Kidney epithelial cell (primary cell): Measurements from ENCODE around the gene GPR132. TPM values are rescaled to one million over a fixed set of nuclear protein-coding genes. Genes with fewer than 3 reads are reported as not detected.
"Not testable (repeated sequence)": the region's sequence is repeated elsewhere in the genome, so short reads cannot be mapped to it uniquely, and the experiment has no call there.

ENCODE experiments used
- DNase-seq: peaks from one replicate; pipeline ENCODE4 v3.0.0-alpha.2; 2010; ENCODE audit warnings: low read depth
- H3K27me3 ChIP-seq: 2 replicates; pipeline ENCODE4 v1.6.0; 2011; ENCODE audit warnings: low read length; ENCODE audit not compliant: control insufficient read depth, insufficient read depth
- H3K36me3 ChIP-seq: 2 replicates; pipeline ENCODE4 v1.5.1; 2011; ENCODE audit warnings: low read length; ENCODE audit not compliant: control insufficient read depth, insufficient read depth
- H3K4me3 ChIP-seq: 2 replicates; pipeline ENCODE4 v1.5.1; 2011; ENCODE audit warnings: low read depth, mild to moderate bottlenecking, control low read depth, low read length
- total RNA-seq: library from RNA; depleted of rRNA; stranded (reverse); fragments of >200 nt; gene quantifications from 2 replicates; pipeline ENCODE4 v1.2.3, GENCODE V29; 2015
- TF ChIP-seq, protein P1 (sequence below): IDR thresholded peaks from 2 replicates; pipeline ENCODE4 v1.5.1; 2011; ENCODE audit warnings: mild to moderate bottlenecking, moderate library complexity, low read length, control low read depth, inconsistent platforms; ENCODE audit not compliant: insufficient read depth, poor library complexity, severe bottlenecking

The GPR132 gene
- total RNA-seq, 1 donor from 2014 or later, result 1.7 TPM

DNA sequence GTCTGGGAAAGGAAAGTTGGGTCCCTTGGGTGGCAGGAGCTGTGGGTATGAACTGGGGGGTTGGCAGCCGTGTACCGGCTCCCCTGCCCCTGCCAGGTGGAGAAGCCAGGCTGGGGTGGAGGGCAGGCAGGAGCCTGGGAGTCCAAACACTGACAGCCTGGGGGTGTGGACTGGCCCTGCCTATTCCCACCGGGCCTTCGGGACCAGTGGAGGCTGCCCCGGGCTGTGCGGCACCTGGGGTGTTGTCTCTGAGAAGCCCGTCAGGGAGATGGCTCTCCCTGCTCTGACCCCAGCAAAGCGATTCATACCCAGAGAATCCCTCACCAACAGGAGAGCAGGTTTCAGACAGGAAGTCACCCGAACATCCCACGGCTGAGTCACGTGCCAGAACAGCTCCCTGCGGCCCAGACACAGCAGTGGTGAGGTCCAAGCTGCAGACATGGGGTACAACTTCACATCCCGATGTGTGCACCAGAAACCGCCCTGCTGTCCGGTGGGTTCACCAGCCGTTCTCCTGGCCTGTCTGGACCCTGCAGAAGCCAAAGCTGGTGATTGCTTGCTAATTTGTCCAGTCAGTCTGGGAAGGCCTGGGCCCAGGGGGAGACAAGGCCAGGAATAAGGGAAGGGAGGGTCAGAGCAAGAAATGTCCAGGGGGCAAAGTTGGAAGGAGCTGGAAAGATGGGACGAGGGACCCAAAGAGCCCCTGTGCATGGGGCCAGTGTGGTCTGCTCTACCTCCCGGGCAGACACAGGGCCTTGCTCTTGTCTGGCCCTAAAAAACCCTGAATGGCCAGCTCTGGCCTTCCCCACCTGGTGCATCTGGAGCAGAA lies 2.1 kb upstream of the GPR132 start:
- DNase-seq, result no peak
- H3K27me3 ChIP-seq, result no peaks in the 10 kb centered on the region
- no peak overlapping the region for H3K4me3 ChIP-seq
- TF ChIP-seq, protein P1, sequence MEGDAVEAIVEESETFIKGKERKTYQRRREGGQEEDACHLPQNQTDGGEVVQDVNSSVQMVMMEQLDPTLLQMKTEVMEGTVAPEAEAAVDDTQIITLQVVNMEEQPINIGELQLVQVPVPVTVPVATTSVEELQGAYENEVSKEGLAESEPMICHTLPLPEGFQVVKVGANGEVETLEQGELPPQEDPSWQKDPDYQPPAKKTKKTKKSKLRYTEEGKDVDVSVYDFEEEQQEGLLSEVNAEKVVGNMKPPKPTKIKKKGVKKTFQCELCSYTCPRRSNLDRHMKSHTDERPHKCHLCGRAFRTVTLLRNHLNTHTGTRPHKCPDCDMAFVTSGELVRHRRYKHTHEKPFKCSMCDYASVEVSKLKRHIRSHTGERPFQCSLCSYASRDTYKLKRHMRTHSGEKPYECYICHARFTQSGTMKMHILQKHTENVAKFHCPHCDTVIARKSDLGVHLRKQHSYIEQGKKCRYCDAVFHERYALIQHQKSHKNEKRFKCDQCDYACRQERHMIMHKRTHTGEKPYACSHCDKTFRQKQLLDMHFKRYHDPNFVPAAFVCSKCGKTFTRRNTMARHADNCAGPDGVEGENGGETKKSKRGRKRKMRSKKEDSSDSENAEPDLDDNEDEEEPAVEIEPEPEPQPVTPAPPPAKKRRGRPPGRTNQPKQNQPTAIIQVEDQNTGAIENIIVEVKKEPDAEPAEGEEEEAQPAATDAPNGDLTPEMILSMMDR, result no peak
- no peaks in the 10 kb centered on the region for H3K36me3 ChIP-seq

DNA sequence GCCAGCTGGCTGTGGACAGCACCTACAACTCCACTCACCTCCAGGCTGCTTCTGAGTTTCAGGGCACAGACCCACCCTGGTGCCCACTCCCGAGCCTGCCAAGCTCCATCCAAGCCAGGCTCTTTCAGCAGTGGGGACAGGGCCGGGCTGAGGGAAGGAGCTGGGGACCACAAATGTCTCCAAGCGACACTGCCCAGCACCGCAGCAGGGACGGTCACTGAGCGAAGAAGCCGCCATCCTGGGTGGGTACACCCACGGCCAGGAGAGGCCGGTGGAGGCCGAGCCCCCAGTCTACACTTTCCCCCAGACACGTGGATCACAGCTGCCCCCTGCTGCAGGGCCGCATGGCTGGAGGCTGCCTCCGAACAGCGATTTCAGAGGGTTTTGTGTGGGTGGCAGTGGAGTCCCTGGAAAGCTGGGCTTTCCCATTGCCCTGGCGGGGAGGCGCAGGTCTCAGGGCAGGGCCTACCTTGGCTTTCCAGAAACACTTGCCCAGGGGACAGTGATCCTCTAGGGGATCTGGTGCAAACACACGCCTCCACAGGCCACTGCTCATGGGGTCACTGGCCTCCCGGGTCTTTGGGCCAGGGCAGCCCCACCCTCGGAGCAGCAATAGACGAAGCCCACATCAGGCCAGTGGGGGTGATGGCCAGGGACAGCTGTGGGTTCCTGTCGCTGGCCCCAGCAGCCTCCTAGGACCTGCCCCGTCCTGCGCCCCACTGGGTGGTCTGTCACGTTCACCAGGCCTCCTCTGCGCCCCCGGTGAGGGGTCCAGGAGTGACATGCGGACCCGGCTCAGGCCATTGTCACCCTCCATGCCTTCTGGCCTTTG lies 1.2 kb upstream of the GPR132 start:
- TF ChIP-seq, protein P1, result no peak
- Histone ChIP-seq H3K27me3 (no peaks in the 10 kb centered on the region), H3K36me3 (no peaks in the 10 kb centered on the region), H3K4me3 (no peak overlapping the region)
- DNase-seq, result no peak

DNA sequence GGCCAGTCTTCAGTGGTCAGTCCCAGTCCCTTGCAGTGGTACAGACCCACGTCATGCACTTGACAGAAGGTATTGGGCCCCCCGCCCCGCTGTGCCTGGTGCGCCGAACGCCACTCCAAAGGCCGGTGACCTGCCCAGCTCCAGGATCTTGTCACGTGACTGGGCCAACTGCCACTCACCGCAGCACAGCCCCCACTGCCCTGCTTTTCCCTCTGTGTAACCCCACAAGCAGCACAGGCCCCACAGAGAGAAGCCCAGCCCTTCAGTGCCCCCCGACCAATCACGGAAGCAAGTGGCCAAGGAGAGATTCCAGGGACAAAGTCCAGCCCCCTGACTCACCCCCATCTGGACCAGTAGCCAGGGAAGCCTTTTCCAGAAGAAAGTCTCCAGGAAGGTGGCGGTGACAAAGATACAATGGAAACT lies 498 bp downstream of the GPR132 start:
- DNase-seq, result no peak
- no peaks in the 10 kb centered on the region for H3K27me3 ChIP-seq
- TF ChIP-seq, protein P1, result no peak

DNA sequence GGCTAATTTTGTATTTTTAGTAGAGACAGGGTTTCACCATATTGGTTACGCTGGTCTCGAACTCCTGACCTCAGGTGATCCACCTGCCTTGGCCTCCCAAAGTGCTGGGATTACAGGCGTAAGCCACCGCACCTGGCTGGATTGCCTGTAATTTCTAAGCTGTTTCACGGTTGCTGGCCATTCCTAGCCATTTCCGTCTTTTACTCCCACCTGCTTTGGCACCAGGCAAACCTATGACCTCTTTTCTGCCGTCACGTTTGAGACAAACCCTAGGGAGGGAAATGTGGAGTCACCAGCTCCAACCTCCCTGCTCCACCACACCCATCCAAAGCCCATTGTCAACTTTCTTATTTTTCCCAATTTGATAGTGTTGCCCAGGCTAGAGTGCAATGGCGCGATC lies 1.2 kb downstream of the GPR132 start:
- H3K4me3 ChIP-seq, result no peak overlapping the region
- no peaks in the 10 kb centered on the region for H3K27me3 ChIP-seq
- TF ChIP-seq, protein P1, result no peak
- no peak for DNase-seq
- no peaks in the 10 kb centered on the region for H3K36me3 ChIP-seq

More for the DNA sequence above, 498 bp downstream of the GPR132 start:
- Histone ChIP-seq H3K4me3 (no peak overlapping the region), H3K36me3 (no peaks in the 10 kb centered on the region)

DNA sequence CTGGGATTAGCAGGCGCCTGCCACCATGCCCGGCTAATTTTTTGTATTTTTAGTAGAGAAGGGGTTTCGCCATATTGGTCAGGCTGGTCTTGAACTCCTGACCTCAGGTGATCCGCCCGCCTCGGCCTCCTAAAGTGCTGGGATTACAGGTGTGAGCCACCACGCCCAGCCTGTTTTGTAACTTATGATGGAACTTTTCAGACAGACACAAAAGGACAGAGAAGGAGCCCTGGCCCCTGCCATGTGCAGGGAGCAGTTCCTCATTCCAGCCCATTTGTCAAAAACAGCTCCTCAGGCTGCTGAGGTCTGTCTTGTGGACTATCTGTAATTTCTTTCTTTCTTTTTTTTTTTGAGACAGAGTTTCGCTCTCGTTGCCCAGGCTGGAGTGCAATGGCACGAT lies 1.7 kb downstream of the GPR132 start:
- H3K27me3 ChIP-seq, H3K36me3 ChIP-seq, H3K4me3 ChIP-seq, DNase-seq: not testable (repeated sequence)

DNA sequence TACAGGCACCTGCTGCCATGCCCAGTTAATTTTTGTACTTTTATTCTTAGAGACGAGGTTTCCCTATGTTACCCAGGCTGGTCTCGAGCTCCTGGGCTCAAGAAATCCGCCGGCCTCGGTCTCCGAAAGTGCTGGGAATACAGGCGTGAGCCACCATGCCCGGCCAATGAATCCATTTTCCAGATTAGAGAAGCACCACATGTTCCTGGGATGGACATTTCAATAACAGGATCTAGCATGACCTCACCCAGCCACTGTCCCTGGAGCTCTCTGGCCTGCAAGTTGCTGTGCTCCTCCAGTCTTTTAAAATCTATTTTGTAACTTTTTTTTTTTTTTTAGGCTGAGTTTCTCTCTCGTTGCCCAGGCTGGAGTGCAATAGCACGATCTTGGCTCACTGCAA lies 2.2 kb downstream of the GPR132 start:
- H3K4me3 ChIP-seq, result no peak overlapping the region
- no peaks in the 10 kb centered on the region for H3K27me3 ChIP-seq
- TF ChIP-seq, protein P1, result no peak
- H3K36me3 ChIP-seq, result no peaks in the 10 kb centered on the region
- DNase-seq, result no peak
